Vagina (tissue), 2 donors: ENCODE results near the gene CYB5R3. TPM values are rescaled to one million over a fixed set of nuclear protein-coding genes. Genes with fewer than 3 reads are reported as not detected.
A peak's percentile ranks its signal among the peaks of the same experiment; 100 is the strongest.

Source experiments
- DNase-seq, 2 donors: peaks; one replicate each; pipeline ENCODE4 v3.0.0-alpha.2; 2017; ENCODE audit errors: extremely low spot score in 2 of 2
- H3K27ac ChIP-seq: fragments of 200-600 bp; sonication (generic); one replicate; pipeline ENCODE4 v1.5.1; 2019
- H3K27me3 ChIP-seq: fragments of 200-600 bp; sonication (generic); one replicate; pipeline ENCODE4 v1.5.1; 2019
- H3K36me3 ChIP-seq, 2 donors: fragments of 200-600 bp; sonication (generic); one replicate each; pipeline ENCODE4 v1.5.1; 2017 to 2019
- H3K4me1 ChIP-seq: fragments of 200-600 bp; sonication (generic); one replicate; pipeline ENCODE4 v1.5.1; 2019
- H3K4me3 ChIP-seq, 2 donors: fragments of 200-600 bp; sonication (generic); 1 replicate in 1 of 2; 2 replicates in 1 of 2; pipeline ENCODE4 v1.5.1; 2016 to 2019
- H3K9me3 ChIP-seq: fragments of 200-600 bp; sonication (generic); one replicate; pipeline ENCODE4 v1.5.1; 2019
- POLR2A ChIP-seq, 2 donors: fragments of 450-650 bp; IDR thresholded peaks; one replicate each; pipeline ENCODE4 v1.6.1; 2017; ENCODE audit warnings: antibody characterized with exemption in 2 of 2, mild to moderate bottlenecking in 2 of 2, moderate library complexity in 2 of 2
- POLR2AphosphoS5 ChIP-seq, 2 donors: sonication (generic); formaldehyde crosslinking; IDR thresholded peaks; one replicate each; pipeline ENCODE4 v1.9.0; 2017; ENCODE audit warnings: antibody characterized with exemption in 2 of 2, mild to moderate bottlenecking in 2 of 2, low read depth in 1 of 2; ENCODE audit not compliant: insufficient read depth in 1 of 2
- intact Hi-C: fragments of 100-400 bp; cut with DNase I; formaldehyde crosslinking; loops from one replicate; pipeline ENCODE4 v1.15.1; 2023
- total RNA-seq: library from RNA; depleted of rRNA; stranded (reverse); fragments of >200 nt; gene quantifications from one replicate; pipeline ENCODE4 v1.2.3, GENCODE V29; 2016
- TF ChIP-seq, protein P1 (sequence below), 3 experiments: fragments of 450-650 bp in 2 of 3; fragments of 200-600 bp in 1 of 3; sonication (generic) in 1 of 3; IDR thresholded peaks; one replicate each; pipeline ENCODE4 v1.5.1; 2017 to 2019; ENCODE audit warnings: antibody characterized with exemption in 3 of 3, mild to moderate bottlenecking in 2 of 3, moderate library complexity in 2 of 3

CYB5R3 gene
- total RNA-seq, result 174 TPM

DNA sequence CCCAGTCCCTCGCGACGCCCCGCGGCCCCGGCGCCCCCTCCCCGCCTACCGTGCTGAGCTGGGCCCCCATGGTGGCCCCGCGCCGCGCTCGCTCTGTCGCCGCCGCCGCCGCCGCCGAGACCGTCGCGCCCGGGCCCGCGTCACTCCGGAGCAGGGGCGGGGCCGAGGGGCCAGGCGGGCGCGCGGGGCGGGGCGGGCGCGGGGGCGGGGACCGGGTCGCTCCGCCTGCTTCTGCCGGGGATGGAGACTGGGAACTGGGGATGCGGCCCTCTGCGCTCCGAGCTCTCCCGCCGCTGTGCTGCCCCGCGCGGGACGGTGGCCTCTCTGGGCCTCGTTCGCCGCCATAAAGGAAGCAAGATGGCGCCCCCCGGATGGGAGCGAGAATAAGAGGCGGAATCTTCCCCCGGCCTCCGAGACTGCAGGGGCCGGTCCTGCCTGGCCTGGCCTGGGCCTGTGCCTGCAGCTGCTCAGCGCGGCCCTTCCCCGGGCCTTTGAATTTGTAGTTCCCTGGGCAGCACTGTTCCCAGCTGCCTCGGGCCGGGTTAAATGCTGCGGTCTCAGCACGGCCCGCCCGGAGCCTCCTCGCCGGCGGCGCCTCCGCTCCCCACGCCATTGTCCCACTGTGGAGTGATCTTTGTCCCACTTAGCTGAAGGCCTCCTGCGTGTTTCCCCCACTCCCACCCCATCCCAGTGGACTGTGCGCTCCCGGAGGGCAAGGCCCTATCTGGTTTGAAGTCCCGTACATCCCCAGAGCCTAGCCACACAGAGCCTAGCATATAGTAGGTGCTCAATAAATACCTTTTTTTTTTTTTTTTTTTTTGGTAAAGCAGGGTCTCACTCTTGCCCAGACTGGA is at the start of gene CYB5R3:
Gene CYB5R3 (minus strand): TSS at position 147 of the 854 bp plus-strand sequence. CDS start 77 bp downstream, at position 70.
- TF ChIP-seq POLR2AphosphoS5 (IDR thresholded peaks at IDR 0.05; ENCODE audit: insufficient read depth in 1 of 2, low read depth in 1 of 2) (peak in 1 of 2 donors; percentile 81), POLR2A (IDR thresholded peaks at IDR 0.05) (peak in 1 of 2 donors; percentile 59)
- TF ChIP-seq, protein P1, sequence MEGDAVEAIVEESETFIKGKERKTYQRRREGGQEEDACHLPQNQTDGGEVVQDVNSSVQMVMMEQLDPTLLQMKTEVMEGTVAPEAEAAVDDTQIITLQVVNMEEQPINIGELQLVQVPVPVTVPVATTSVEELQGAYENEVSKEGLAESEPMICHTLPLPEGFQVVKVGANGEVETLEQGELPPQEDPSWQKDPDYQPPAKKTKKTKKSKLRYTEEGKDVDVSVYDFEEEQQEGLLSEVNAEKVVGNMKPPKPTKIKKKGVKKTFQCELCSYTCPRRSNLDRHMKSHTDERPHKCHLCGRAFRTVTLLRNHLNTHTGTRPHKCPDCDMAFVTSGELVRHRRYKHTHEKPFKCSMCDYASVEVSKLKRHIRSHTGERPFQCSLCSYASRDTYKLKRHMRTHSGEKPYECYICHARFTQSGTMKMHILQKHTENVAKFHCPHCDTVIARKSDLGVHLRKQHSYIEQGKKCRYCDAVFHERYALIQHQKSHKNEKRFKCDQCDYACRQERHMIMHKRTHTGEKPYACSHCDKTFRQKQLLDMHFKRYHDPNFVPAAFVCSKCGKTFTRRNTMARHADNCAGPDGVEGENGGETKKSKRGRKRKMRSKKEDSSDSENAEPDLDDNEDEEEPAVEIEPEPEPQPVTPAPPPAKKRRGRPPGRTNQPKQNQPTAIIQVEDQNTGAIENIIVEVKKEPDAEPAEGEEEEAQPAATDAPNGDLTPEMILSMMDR (IDR thresholded peaks at IDR 0.05), result no peak
- no peak for DNase-seq
- Histone ChIP-seq H3K27me3 (no peaks in the 10 kb centered on the region), H3K4me1 (peaks cover 46% of the 10 kb centered on the region), H3K36me3 (no peaks in the 10 kb centered on the region), H3K9me3 (no peaks in the 10 kb centered on the region), H3K4me3 (peak within 1 kb of the TSS; percentile 90 to 100), H3K27ac (peak within 1 kb of the TSS; percentile 99)
- intact Hi-C loops, result no loop called here

DNA sequence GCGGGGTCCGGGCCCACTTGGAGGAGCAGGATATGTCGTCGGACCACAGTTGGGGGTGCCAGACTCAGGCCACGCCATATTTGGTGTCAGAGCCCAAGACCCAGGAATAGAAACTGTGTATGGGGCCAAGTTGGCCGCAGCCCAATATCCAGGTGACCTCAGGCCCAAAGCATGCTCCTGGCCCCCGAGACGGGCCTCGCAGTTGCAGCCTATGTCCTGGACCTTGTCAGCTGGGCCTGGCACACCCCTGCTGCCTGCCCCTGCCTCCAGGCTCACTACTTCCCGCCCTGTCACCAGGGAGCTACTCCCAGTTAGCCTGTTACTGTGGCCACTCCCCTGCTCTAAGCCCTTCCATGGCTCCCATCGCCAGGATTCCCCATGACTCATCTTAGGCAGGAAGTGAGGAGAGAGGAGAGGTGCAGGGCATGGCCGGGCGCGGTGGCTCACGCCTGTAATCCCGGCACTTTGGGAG is 48.4 kb upstream of the CYB5R3 start:
- no peak for DNase-seq
- Histone ChIP-seq H3K9me3 (no peaks in the 10 kb centered on the region), H3K4me3 (no peak overlapping the region), H3K36me3 (no peaks in the 10 kb centered on the region), H3K4me1 (peaks cover 84% of the 10 kb centered on the region), H3K27me3 (no peaks in the 10 kb centered on the region), H3K27ac (peak overlapping the region; percentile 87)
- TF ChIP-seq POLR2A (IDR thresholded peaks at IDR 0.05) (no peak), POLR2AphosphoS5 (IDR thresholded peaks at IDR 0.05; ENCODE audit: insufficient read depth in 1 of 2, low read depth in 1 of 2) (peak; percentile 82 to 85)
- intact Hi-C loops, result no loop called here

DNA sequence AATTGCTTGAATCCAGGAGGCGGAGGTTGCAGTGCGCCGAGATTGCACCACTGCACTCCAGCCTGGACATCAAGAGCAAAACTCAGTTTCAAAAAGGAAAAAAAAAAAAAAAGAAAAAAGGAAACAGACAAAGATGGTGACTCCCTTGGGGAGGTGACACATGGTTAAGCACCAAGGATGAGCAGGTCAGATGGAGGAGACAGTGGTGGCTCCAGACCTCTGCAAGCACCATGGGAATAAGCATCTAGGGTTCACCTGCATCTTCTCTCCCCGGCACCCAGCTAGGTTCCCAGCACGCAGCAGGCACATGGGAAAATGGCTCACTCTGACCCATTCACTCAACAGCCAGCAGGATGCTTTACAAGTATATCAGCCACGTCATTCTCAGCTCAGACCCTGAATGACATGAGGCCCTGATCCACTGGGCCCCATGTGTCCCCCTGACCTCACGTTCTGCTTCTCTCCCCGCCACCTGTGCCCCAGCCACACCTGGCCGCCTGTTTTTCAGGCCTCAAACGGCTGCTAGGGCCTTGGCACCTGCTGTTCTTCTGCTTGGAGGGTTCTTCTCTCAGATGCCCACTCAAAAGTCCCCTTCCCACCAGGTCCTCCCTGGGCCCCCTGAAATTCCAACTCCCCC is 47.3 kb upstream of the CYB5R3 start:
- no peaks in the 10 kb centered on the region for H3K27me3 ChIP-seq
- H3K36me3 ChIP-seq, result no peaks in the 10 kb centered on the region
- H3K4me1 ChIP-seq, result peaks cover 84% of the 10 kb centered on the region
- TF ChIP-seq POLR2A (IDR thresholded peaks at IDR 0.05) (no peak), POLR2AphosphoS5 (IDR thresholded peaks at IDR 0.05; ENCODE audit: insufficient read depth in 1 of 2, low read depth in 1 of 2) (no peak)
- TF ChIP-seq, protein P1 (IDR thresholded peaks at IDR 0.05), result no peak
- peak overlapping the region; percentile 87 for H3K27ac ChIP-seq
- intact Hi-C loops, result no loop called here
- no peak overlapping the region for H3K4me3 ChIP-seq
- H3K9me3 ChIP-seq, result no peaks in the 10 kb centered on the region
- no peak for DNase-seq

DNA sequence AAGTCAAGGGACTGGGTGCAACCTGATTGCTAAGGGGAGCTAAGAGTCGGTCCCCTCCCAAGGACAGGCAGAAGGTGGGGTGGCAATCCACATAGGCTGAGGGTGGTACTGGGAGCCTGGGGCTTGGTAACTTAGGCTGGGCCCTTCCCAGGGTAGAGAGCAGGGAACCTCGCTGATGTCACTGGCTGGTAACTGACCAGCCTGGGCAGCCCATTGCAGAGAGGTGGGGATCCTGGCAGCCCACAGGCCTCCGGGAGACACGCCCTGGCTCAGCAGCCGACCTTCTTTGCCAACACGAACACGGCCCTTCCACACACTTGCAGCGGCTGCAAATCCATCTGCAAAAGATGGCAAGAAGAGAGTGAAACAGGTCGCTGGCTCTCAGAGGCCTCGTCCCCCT is 46.1 kb upstream of the CYB5R3 start:
- DNase-seq, result no peak
- intact Hi-C loops, result no loop called here
- Histone ChIP-seq H3K4me3 (no peak overlapping the region), H3K9me3 (no peaks in the 10 kb centered on the region), H3K36me3 (no peaks in the 10 kb centered on the region), H3K27ac (peak overlapping the region; percentile 63), H3K27me3 (no peaks in the 10 kb centered on the region), H3K4me1 (peaks cover 82% of the 10 kb centered on the region)
- no peak for TF ChIP-seq POLR2AphosphoS5 (IDR thresholded peaks at IDR 0.05; ENCODE audit: insufficient read depth in 1 of 2, low read depth in 1 of 2)
- TF ChIP-seq POLR2A (IDR thresholded peaks at IDR 0.05), result no peak
- TF ChIP-seq, protein P1 (IDR thresholded peaks at IDR 0.05), result no peak

DNA sequence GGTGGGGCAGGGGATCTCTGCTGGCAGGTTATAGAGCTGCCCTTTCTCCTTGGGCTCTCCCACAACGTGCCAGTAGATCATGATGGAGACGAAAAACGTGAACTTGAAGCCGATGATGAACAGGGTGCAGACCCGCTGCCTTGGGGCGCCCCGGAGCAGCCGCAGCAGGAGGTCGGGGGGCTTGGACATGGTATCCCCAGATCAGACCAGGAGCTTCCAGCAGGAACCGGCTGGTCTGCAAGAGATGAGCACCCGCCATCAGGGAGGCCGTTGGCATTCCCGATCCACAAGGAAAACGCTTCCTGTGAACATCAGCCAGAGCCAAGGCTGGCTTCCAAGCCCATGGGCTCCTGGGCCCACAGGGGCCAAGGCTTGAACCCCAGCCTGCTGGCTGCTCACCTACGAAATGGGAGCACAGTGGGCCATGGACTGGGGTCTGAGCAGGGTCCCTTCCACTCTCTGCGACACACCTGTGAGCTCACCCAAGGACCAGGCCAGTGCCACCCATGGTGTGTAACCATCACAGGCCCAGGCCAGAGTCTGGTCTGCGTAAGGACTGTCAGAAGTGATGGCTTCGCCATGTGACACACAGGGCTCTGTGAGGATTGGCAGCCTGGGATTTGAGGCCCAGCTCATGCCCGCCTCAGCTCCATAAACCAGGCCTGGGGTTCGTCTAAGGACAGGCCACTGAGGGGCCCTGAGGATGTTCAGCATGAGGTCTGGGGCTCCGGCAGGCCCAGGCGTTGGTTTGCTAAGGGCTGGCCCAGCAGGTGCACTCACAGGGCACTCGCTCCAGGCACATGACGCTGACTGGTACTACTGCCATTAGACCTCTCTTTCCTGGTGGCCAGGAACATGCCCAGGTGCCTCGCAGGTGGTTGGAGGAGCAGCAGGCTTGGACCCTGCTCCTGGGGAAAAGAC is 44.8 kb upstream of the CYB5R3 start:
- intact Hi-C loops, result no loop called here
- no peaks in the 10 kb centered on the region for H3K9me3 ChIP-seq
- no peak overlapping the region for H3K4me3 ChIP-seq
- peaks cover 82% of the 10 kb centered on the region for H3K4me1 ChIP-seq
- no peak overlapping the region for H3K27ac ChIP-seq
- TF ChIP-seq POLR2AphosphoS5 (IDR thresholded peaks at IDR 0.05; ENCODE audit: insufficient read depth in 1 of 2, low read depth in 1 of 2) (no peak), POLR2A (IDR thresholded peaks at IDR 0.05) (no peak)
- TF ChIP-seq, protein P1 (IDR thresholded peaks at IDR 0.05), result no peak
- no peak for DNase-seq
- no peaks in the 10 kb centered on the region for H3K36me3 ChIP-seq
- no peaks in the 10 kb centered on the region for H3K27me3 ChIP-seq
